ENCODE results near the gene ESR1. TPM values are rescaled to one million over a fixed set of nuclear protein-coding genes. Genes with fewer than 3 reads are reported as not detected.

ESR1 gene
- total and polyA plus RNA-seq, 11 donors: 0.15 to 3.5 (median 0.93) TPM

DNA sequence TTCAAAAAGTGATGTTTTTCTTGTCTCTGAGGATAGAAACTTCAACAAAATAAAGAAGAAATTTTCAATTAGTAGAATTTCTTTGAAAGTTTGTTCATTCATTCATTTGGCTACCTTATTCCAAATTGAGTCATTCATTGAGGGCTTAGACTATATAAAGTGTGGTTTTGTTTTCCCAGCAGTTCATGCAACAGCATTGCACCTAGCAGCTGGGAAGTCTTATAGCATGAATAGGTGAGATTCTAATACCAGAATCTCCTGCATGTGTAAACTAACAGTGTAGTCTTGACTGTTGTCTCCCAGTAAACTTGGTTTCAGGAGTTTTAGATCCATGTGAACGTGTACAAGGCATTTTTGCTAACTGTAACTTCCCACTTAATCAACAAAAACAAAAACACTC lies 7.1 kb downstream of the ESR1 start:
- no peaks in the 10 kb centered on the region for H3K4me1 ChIP-seq
- peaks cover 0 to 34% (median 1%) of the 10 kb centered on the region in 9 donors for H3K27me3 ChIP-seq
- ATAC-seq: no peak
- intact Hi-C loops (cut with DNase I): no loop called here
- DNase-seq: no peak
- 30 to 48% (median 40%) methylated on average over 1 of the region's 1 CpG for WGBS, 4 donors
- H3K36me3 ChIP-seq: no peaks in the 10 kb centered on the region
- H3K9me3 ChIP-seq: no peaks in the 10 kb centered on the region
- no peak overlapping the region for H3K4me3 ChIP-seq
- no peak overlapping the region for H3K27ac ChIP-seq
- no peak for TF ChIP-seq POLR2A (IDR thresholded peaks at IDR 0.05)
- TF ChIP-seq, protein P1, sequence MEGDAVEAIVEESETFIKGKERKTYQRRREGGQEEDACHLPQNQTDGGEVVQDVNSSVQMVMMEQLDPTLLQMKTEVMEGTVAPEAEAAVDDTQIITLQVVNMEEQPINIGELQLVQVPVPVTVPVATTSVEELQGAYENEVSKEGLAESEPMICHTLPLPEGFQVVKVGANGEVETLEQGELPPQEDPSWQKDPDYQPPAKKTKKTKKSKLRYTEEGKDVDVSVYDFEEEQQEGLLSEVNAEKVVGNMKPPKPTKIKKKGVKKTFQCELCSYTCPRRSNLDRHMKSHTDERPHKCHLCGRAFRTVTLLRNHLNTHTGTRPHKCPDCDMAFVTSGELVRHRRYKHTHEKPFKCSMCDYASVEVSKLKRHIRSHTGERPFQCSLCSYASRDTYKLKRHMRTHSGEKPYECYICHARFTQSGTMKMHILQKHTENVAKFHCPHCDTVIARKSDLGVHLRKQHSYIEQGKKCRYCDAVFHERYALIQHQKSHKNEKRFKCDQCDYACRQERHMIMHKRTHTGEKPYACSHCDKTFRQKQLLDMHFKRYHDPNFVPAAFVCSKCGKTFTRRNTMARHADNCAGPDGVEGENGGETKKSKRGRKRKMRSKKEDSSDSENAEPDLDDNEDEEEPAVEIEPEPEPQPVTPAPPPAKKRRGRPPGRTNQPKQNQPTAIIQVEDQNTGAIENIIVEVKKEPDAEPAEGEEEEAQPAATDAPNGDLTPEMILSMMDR (IDR thresholded peaks at IDR 0.05): no peak

DNA sequence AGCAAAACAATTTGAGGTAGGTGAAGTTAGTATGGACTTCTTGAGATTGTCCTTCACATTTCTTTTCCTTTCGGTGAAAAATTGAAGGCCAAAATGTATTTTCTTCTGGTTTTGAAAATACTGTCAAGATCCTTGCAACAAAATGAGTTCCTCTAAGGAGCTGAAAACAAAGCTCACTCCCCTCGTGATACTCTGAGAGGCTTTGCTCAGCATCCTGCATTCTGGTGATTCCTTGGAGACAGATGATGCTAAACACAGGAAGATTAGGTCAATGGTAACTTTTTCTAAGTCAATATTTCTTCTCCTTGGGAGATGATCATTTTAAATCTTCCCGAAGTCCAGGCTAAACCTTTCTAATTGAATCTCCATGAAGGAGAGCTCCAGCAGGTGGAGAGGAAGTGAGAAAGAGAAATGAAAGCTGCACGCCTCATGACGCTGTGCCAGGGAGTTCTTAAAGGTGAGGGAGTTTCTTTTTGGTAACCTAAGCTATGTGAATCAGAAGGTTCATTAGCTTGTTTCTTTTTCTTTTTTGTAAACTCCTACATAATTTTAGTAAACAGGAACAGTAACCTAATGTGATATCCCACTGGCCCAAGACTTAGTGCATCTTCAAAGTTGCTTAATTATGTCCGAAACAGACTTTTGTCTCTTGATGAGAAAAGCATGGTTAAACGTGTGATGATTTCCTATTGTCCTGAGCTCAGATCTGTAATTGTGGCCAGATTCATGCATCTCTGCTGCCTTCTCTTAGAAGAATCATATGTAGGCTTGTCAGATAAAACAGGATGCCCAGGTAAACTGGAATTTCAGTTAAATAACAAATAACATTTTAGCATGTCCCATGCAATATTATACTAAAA lies 15.0 kb downstream of the ESR1 start:
- intact Hi-C loops (cut with DNase I): no loop called here
- H3K9me3 ChIP-seq: no peaks in the 10 kb centered on the region

DNA sequence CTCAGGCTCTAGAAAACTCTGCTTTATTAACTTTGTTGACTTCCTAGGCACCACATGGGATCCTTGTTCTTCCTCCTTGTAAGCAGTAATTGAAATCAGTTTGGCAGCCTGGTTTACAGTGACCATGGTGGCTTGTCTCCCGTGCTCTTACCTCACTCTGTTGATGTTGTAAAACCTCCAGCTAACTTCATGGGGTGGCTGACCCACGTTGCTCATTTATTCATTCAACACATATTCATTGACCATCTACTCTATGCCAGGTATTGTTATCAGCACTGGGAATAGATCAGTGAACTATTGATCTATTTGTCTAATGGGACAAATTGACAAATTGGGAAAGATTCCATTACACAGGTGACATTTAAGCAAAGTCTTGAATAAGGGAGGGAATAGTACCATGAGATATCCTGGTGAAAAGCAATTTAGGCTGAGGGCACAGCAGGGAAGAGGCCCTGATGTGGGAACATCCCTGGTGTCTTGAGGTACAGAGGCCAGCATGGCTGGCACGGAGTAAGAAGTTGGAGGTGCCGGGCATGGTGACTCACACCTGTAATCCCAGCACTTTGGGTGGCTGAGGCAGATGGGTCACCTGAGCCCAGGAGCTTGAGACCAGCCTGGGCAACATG lies 19.1 kb downstream of the ESR1 start:
- no peak for ATAC-seq
- H3K4me3 ChIP-seq: no peak overlapping the region
- intact Hi-C loops (cut with DNase I): no loop called here
- H3K27me3 ChIP-seq: peaks cover 0 to 3% (median 0%) of the 10 kb centered on the region in 9 donors
- H3K27ac ChIP-seq: no peak overlapping the region
- DNase-seq: no peak
- WGBS, 4 donors: 79 to 83% (median 82%) methylated on average over 4 of the region's 4 CpGs
- no peaks in the 10 kb centered on the region for H3K4me1 ChIP-seq
- H3K36me3 ChIP-seq: no peaks in the 10 kb centered on the region
- no peaks in the 10 kb centered on the region for H3K9me3 ChIP-seq
- no peak for TF ChIP-seq POLR2A (IDR thresholded peaks at IDR 0.05)
- TF ChIP-seq, protein P1 (IDR thresholded peaks at IDR 0.05): no peak

More for the DNA sequence above, 15.0 kb downstream of the ESR1 start:
- H3K4me1 ChIP-seq: no peaks in the 10 kb centered on the region
- no peak overlapping the region for H3K27ac ChIP-seq
- TF ChIP-seq POLR2A (IDR thresholded peaks at IDR 0.05): no peak
- TF ChIP-seq, protein P1 (IDR thresholded peaks at IDR 0.05): no peak
- no peak overlapping the region for H3K4me3 ChIP-seq
- no peaks in the 10 kb centered on the region for H3K36me3 ChIP-seq
- ATAC-seq (no peak), DNase-seq (no peak)
- no peaks in the 10 kb centered on the region for H3K27me3 ChIP-seq
- 68 to 72% (median 70%) methylated on average over 7 of the region's 7 CpGs for WGBS, 4 donors

- Histone ChIP-seq H3K27me3 (peaks cover 0 to 3% (median 0%) of the 10 kb centered on the region in 9 donors), H3K36me3 (no peaks in the 10 kb centered on the region), H3K4me1 (no peaks in the 10 kb centered on the region), H3K4me3 (no peak overlapping the region), H3K9me3 (no peaks in the 10 kb centered on the region), H3K27ac (no peak overlapping the region)
- 69 to 84% (median 78%) methylated on average over 3 of the region's 3 CpGs for WGBS, 4 donors
- DNase-seq: no peak
- TF ChIP-seq, protein P1 (IDR thresholded peaks at IDR 0.05): no peak
- no peak for TF ChIP-seq POLR2A (IDR thresholded peaks at IDR 0.05)
- ATAC-seq: no peak
- intact Hi-C loops (cut with DNase I): no loop called here
These were observed 25.2 kb downstream of the ESR1 start for GRCh38 chr6:151832710-151833109.
